HepG2 (cell line): Measurements from ENCODE around the gene CD164L2. TPM values are rescaled to one million over a fixed set of nuclear protein-coding genes. Genes with fewer than 3 reads are reported as not detected.

Source experiments
- ARNT2 ChIP-seq: sonication (generic); formaldehyde crosslinking; IDR thresholded peaks from 2 replicates; pipeline ENCODE4 v1.8.0; 2022; ENCODE audit warnings: mild to moderate bottlenecking, low read depth, missing genetic modification reagents, moderate library complexity
- CENPT ChIP-seq: sonication (generic); formaldehyde crosslinking; IDR thresholded peaks from 2 replicates; pipeline ENCODE4 v1.8.0; 2022; ENCODE audit warnings: low read depth, mild to moderate bottlenecking, moderate library complexity, missing genetic modification reagents
- FOXM1 ChIP-seq: sonication (generic); formaldehyde crosslinking; IDR thresholded peaks from 2 replicates; pipeline ENCODE4 v1.5.0; 2020; ENCODE audit warnings: missing genetic modification reagents
- KAT2B ChIP-seq: fragments of 150-350 bp; IDR thresholded peaks from 2 replicates; pipeline ENCODE4 v1.6.1; 2014; ENCODE audit warnings: low read depth, low read length, borderline replicate concordance
- MYC ChIP-seq: sonication (generic); formaldehyde crosslinking; IDR thresholded peaks from 2 replicates; pipeline ENCODE4 v1.9.0; 2021; ENCODE audit warnings: missing genetic modification reagents, borderline replicate concordance
- NRL ChIP-seq: sonication (generic); formaldehyde crosslinking; IDR thresholded peaks from 2 replicates; pipeline ENCODE4 v1.5.0; 2020; ENCODE audit warnings: missing genetic modification reagents, mild to moderate bottlenecking, moderate library complexity, borderline replicate concordance
- ZEB1 ChIP-seq: IDR thresholded peaks from 2 replicates; pipeline ENCODE4 v1.6.1; 2012; ENCODE audit warnings: mild to moderate bottlenecking, low read depth, inconsistent platforms; ENCODE audit not compliant: insufficient replicate concordance
- ZFP41 ChIP-seq: sonication (generic); formaldehyde crosslinking; IDR thresholded peaks from 2 replicates; pipeline ENCODE4 v1.4.0; 2020; ENCODE audit warnings: mild to moderate bottlenecking, missing genetic modification reagents, borderline replicate concordance
- ZNF563 ChIP-seq: sonication (generic); formaldehyde crosslinking; IDR thresholded peaks from 2 replicates; pipeline ENCODE4 v1.8.0; 2022; ENCODE audit warnings: mild to moderate bottlenecking, moderate library complexity, missing genetic modification reagents
- ZNF615 ChIP-seq: sonication (generic); formaldehyde crosslinking; IDR thresholded peaks from 2 replicates; pipeline ENCODE4 v1.5.0; 2020; ENCODE audit warnings: mild to moderate bottlenecking, missing genetic modification reagents, borderline replicate concordance
- ZNF776 ChIP-seq: sonication (generic); formaldehyde crosslinking; IDR thresholded peaks from 2 replicates; pipeline ENCODE4 v1.4.0; 2020; ENCODE audit warnings: mild to moderate bottlenecking, missing genetic modification reagents
- ZNF878 ChIP-seq: sonication (generic); formaldehyde crosslinking; IDR thresholded peaks from 2 replicates; pipeline ENCODE4 v1.8.1; 2023; ENCODE audit warnings: mild to moderate bottlenecking, missing genetic modification reagents, moderate library complexity
- polyA plus RNA-seq, 8 experiments: library from polyadenylated mRNA; depleted of rRNA in 3 of 8; stranded (reverse) in 7 of 8; unstranded in 1 of 8; fragments of >200 nt; fragmentation: Illumina TruSeq in 4 of 8; extraction: Trizol in 4 of 8; gene quantifications; 2 replicates each; pipeline versions ENCODE4 v1.2.1 to v1.2.3, GENCODE V29; 2011 to 2016; ENCODE audit warnings: low read depth in 4 of 8, missing spikeins in 1 of 8, mixed read lengths in 1 of 8; ENCODE audit not compliant: insufficient read depth in 1 of 8
- total RNA-seq, 5 experiments: library from RNA; depleted of rRNA; stranded (reverse); fragments of >200 nt; fragmentation: Illumina TruSeq; extraction: Trizol; gene quantifications; 2 replicates each; pipeline ENCODE4 v1.2.3, GENCODE V29; 2016; ENCODE audit warnings: low read depth in 1 of 5
- TF ChIP-seq, protein P1 (sequence below): sonication (generic); formaldehyde crosslinking; IDR thresholded peaks from 2 replicates; pipeline ENCODE4 v1.4.0; 2020; ENCODE audit warnings: missing genetic modification reagents
- TF ChIP-seq, protein P2 (sequence below): sonication (generic); formaldehyde crosslinking; IDR thresholded peaks from 2 replicates; pipeline ENCODE4 v1.5.0; 2020; ENCODE audit warnings: missing genetic modification reagents, mild to moderate bottlenecking, borderline replicate concordance
- TF ChIP-seq, protein P3 (sequence below): IDR thresholded peaks from 2 replicates; pipeline ENCODE4 v1.6.1; 2016; ENCODE audit warnings: mild to moderate bottlenecking

CD164L2 gene
- total and polyA plus RNA-seq, 2 of the 13 experiments (the other 11 are each of a cell fraction or from before 2014, with no cell fraction given) = not detected

DNA sequence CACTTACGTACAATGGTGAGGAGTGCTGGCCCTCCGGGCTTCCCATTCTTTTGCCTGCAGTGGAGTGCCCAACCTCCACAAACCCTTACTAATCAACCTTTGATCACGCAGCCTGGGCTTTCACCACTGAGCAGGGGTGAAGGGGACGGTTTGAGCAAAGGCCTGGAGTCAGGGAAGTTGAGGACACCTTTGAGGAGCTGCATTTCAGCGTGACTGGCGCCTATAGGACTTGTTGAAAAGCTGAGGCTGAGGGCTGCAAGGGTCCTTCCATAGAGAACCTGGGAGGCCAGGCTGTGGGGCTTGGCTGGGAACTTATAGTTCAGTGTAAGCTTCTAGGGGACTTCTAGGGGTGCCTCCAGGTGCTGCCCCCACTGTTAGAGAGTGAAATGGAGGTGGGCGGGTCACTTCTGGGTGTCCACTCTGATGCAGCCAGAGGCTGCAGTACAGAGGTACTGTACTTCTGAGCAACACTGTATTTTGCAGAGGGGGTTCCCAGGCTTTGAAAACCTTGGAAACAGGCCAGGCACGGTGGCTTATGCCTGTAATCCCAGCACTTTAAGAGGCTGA lies 31.5 kb downstream of the CD164L2 start (continued):
- TF ChIP-seq, protein P1, sequence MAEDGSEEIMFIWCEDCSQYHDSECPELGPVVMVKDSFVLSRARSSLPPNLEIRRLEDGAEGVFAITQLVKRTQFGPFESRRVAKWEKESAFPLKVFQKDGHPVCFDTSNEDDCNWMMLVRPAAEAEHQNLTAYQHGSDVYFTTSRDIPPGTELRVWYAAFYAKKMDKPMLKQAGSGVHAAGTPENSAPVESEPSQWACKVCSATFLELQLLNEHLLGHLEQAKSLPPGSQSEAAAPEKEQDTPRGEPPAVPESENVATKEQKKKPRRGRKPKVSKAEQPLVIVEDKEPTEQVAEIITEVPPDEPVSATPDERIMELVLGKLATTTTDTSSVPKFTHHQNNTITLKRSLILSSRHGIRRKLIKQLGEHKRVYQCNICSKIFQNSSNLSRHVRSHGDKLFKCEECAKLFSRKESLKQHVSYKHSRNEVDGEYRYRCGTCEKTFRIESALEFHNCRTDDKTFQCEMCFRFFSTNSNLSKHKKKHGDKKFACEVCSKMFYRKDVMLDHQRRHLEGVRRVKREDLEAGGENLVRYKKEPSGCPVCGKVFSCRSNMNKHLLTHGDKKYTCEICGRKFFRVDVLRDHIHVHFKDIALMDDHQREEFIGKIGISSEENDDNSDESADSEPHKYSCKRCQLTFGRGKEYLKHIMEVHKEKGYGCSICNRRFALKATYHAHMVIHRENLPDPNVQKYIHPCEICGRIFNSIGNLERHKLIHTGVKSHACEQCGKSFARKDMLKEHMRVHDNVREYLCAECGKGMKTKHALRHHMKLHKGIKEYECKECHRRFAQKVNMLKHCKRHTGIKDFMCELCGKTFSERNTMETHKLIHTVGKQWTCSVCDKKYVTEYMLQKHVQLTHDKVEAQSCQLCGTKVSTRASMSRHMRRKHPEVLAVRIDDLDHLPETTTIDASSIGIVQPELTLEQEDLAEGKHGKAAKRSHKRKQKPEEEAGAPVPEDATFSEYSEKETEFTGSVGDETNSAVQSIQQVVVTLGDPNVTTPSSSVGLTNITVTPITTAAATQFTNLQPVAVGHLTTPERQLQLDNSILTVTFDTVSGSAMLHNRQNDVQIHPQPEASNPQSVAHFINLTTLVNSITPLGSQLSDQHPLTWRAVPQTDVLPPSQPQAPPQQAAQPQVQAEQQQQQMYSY (CRISPR knock-in tag) = peak; percentile 90
- TF ChIP-seq, protein P2, sequence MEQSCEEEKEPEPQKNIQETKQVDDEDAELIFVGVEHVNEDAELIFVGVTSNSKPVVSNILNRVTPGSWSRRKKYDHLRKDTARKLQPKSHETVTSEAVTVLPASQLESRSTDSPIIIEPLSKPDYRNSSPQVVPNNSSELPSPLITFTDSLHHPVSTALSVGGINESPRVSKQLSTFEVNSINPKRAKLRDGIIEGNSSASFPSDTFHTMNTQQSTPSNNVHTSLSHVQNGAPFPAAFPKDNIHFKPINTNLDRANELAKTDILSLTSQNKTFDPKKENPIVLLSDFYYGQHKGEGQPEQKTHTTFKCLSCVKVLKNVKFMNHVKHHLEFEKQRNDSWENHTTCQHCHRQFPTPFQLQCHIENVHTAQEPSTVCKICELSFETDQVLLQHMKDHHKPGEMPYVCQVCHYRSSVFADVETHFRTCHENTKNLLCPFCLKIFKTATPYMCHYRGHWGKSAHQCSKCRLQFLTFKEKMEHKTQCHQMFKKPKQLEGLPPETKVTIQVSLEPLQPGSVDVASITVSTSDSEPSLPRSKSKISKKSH (CRISPR knock-in tag) = 0 out of 2 replicates have a peak, but pooled peaks have one; percentile 23
- TF ChIP-seq NRL = 0 out of 2 replicates have a peak, but pooled peaks have one; percentile 70
- no peak for TF ChIP-seq MYC (CRISPR knock-in tag)
- TF ChIP-seq ZFP41 (CRISPR knock-in tag) = no peak
- TF ChIP-seq ZNF563 (CRISPR knock-in tag) = no peak
- TF ChIP-seq, protein P3, sequence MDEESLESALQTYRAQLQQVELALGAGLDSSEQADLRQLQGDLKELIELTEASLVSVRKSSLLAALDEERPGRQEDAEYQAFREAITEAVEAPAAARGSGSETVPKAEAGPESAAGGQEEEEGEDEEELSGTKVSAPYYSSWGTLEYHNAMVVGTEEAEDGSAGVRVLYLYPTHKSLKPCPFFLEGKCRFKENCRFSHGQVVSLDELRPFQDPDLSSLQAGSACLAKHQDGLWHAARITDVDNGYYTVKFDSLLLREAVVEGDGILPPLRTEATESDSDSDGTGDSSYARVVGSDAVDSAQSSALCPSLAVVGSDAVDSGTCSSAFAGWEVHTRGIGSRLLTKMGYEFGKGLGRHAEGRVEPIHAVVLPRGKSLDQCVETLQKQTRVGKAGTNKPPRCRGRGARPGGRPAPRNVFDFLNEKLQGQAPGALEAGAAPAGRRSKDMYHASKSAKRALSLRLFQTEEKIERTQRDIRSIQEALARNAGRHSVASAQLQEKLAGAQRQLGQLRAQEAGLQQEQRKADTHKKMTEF (CRISPR knock-in tag) = no peak
- no peak for TF ChIP-seq CENPT (CRISPR knock-in tag)
- TF ChIP-seq ARNT2 (CRISPR knock-in tag) = 0 out of 2 replicates have a peak, but pooled peaks have one; percentile 44
- 0 out of 2 replicates have a peak, but pooled peaks have one; percentile 19 for TF ChIP-seq ZNF615
- TF ChIP-seq KAT2B = no peak
- no peak for TF ChIP-seq ZEB1
- no peak for TF ChIP-seq FOXM1
- TF ChIP-seq ZNF776 (CRISPR knock-in tag) = no peak
- no peak for TF ChIP-seq ZNF878 (CRISPR knock-in tag)
